ENCODE data around the gene CENPP.

Gene CENPP

GRCh38 chr9:92612816-92613215, 287.1 kb downstream of the CENPP start:
- H3K4me1 ChIP-seq, result peaks cover 6% of the 10 kb centered on the region
- no peak overlapping the region for H2AFZ ChIP-seq
- TF ChIP-seq, protein P1, sequence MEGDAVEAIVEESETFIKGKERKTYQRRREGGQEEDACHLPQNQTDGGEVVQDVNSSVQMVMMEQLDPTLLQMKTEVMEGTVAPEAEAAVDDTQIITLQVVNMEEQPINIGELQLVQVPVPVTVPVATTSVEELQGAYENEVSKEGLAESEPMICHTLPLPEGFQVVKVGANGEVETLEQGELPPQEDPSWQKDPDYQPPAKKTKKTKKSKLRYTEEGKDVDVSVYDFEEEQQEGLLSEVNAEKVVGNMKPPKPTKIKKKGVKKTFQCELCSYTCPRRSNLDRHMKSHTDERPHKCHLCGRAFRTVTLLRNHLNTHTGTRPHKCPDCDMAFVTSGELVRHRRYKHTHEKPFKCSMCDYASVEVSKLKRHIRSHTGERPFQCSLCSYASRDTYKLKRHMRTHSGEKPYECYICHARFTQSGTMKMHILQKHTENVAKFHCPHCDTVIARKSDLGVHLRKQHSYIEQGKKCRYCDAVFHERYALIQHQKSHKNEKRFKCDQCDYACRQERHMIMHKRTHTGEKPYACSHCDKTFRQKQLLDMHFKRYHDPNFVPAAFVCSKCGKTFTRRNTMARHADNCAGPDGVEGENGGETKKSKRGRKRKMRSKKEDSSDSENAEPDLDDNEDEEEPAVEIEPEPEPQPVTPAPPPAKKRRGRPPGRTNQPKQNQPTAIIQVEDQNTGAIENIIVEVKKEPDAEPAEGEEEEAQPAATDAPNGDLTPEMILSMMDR (IDR thresholded peaks at IDR 0.05), result no peak
- H3K27me3 ChIP-seq (ENCODE audit: control insufficient read depth, insufficient read depth, low read length), result no peaks in the 10 kb centered on the region
- no peak overlapping the region for H3K27ac ChIP-seq
- H3K4me2 ChIP-seq (ENCODE audit: low read length), result no peak overlapping the region
- H3K9ac ChIP-seq, result no peak overlapping the region
- H3K36me3 ChIP-seq (ENCODE audit: control insufficient read depth, insufficient read depth, low read length), result no peaks in the 10 kb centered on the region
- no peaks in the 10 kb centered on the region for H3K79me2 ChIP-seq
- H3K4me3 ChIP-seq (ENCODE audit: low read depth, low read length), result no peak overlapping the region
- no peaks in the 10 kb centered on the region for H3K9me3 ChIP-seq (ENCODE audit: control insufficient read depth, low read length)

- Histone ChIP-seq H3K27ac (no peak overlapping the region), H3K36me3 (ENCODE audit: control insufficient read depth, insufficient read depth, low read length) (no peaks in the 10 kb centered on the region), H2AFZ (no peak overlapping the region)
Measured at GRCh38 chr9:92613268-92614122, 287.7 kb downstream of the CENPP start.

DNA sequence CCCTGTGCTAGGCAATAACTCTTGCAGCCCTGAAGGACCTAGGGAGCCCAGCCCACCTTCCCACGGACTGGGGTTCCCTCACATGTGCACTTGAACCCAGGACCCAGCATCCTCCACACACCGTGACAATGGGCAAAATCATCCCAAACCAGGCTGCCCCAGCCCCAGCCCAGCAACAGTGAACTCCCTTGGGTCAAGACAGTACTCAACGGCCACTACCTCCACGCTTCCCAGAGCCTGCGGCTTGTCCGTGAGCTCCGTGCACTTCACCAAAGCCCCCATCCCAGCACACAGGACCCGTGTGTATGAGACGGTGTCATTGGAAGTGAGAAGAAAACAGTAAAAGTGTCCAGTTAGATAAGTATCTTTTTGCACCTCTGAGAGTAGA, 288.4 kb downstream of the CENPP start:
- no peak overlapping the region for H3K27ac ChIP-seq
- peaks cover under 1% of the 10 kb centered on the region for H3K4me1 ChIP-seq
- H3K4me3 ChIP-seq (ENCODE audit: low read depth, low read length), result no peak overlapping the region
- H3K79me2 ChIP-seq, result no peaks in the 10 kb centered on the region
- H3K27me3 ChIP-seq (ENCODE audit: control insufficient read depth, insufficient read depth, low read length), result no peaks in the 10 kb centered on the region
- TF ChIP-seq, protein P1 (IDR thresholded peaks at IDR 0.05), result no peak
- no peaks in the 10 kb centered on the region for H3K9me3 ChIP-seq (ENCODE audit: control insufficient read depth, low read length)
- H3K9ac ChIP-seq, result no peak overlapping the region
- H3K36me3 ChIP-seq (ENCODE audit: control insufficient read depth, insufficient read depth, low read length), result no peaks in the 10 kb centered on the region
- H3K4me2 ChIP-seq (ENCODE audit: low read length), result no peak overlapping the region
- H2AFZ ChIP-seq, result no peak overlapping the region

More at GRCh38 chr9:92613268-92614122, 287.7 kb downstream of the CENPP start:
- Histone ChIP-seq H3K4me3 (ENCODE audit: low read depth, low read length) (no peak overlapping the region), H3K27me3 (ENCODE audit: control insufficient read depth, insufficient read depth, low read length) (no peaks in the 10 kb centered on the region), H3K79me2 (no peaks in the 10 kb centered on the region), H3K9me3 (ENCODE audit: control insufficient read depth, low read length) (no peaks in the 10 kb centered on the region), H3K4me1 (peaks cover 5% of the 10 kb centered on the region), H3K9ac (no peak overlapping the region), H3K4me2 (ENCODE audit: low read length) (no peak overlapping the region)
- TF ChIP-seq, protein P1 (IDR thresholded peaks at IDR 0.05), result no peak

- Histone ChIP-seq H3K27ac (no peak overlapping the region), H3K4me3 (ENCODE audit: low read depth, low read length) (no peak overlapping the region), H3K27me3 (ENCODE audit: control insufficient read depth, insufficient read depth, low read length) (no peaks in the 10 kb centered on the region), H3K9me3 (ENCODE audit: control insufficient read depth, low read length) (no peaks in the 10 kb centered on the region), H3K79me2 (no peaks in the 10 kb centered on the region), H2AFZ (no peak overlapping the region), H3K4me2 (ENCODE audit: low read length) (no peak overlapping the region), H3K36me3 (ENCODE audit: control insufficient read depth, insufficient read depth, low read length) (no peaks in the 10 kb centered on the region), H3K4me1 (no peaks in the 10 kb centered on the region), H3K9ac (no peak overlapping the region)
- TF ChIP-seq, protein P1 (IDR thresholded peaks at IDR 0.05), result no peak
Measured at GRCh38 chr9:92614763-92615461, 289.2 kb downstream of the CENPP start.
